GM18519 (cell line): ENCODE results near the gene HSPG2.
"Not testable (repeated sequence)": the region's sequence is repeated elsewhere in the genome, so short reads cannot be mapped to it uniquely, and the experiment has no call there.

Source experiments
- ATAC-seq: cut with Tn5 transposase; IDR thresholded peaks from one replicate; pipeline ENCODE4 v1.9.1; 2021; ENCODE audit warnings: mild to moderate bottlenecking, moderate library complexity; ENCODE audit not compliant: unreplicated experiment, low FRiP score

Gene HSPG2

GRCh38 chr1:21914880-21915640 is 22.1 kb downstream of the HSPG2 start:
- no peak for ATAC-seq

GRCh38 chr1:21914450-21914849 is 22.7 kb downstream of the HSPG2 start:
- ATAC-seq = no peak

GRCh38 chr1:21913763-21914162 is 23.3 kb downstream of the HSPG2 start:
- no peak for ATAC-seq

GRCh38 chr1:21913258-21913657 is 23.9 kb downstream of the HSPG2 start:
- ATAC-seq = no peak

GRCh38 chr1:21912038-21912758 is 24.9 kb downstream of the HSPG2 start:
- no peak for ATAC-seq

- no peak for ATAC-seq
These were observed 25.7 kb downstream of the HSPG2 start for GRCh38 chr1:21911205-21912001.

GRCh38 chr1:21910558-21911204 is 26.4 kb downstream of the HSPG2 start:
- no peak for ATAC-seq

GRCh38 chr1:21909787-21910503 is 27.2 kb downstream of the HSPG2 start:
- no peak for ATAC-seq

- ATAC-seq = no peak
These were observed 27.8 kb downstream of the HSPG2 start for GRCh38 chr1:21909286-21909759.

- ATAC-seq = not testable (repeated sequence)
These were observed 29.2 kb downstream of the HSPG2 start for GRCh38 chr1:21907737-21908534.

GRCh38 chr1:21907079-21907418 is 30.1 kb downstream of the HSPG2 start:
- ATAC-seq = no peak

GRCh38 chr1:21906173-21907078 is 30.7 kb downstream of the HSPG2 start:
- no peak for ATAC-seq

- no peak for ATAC-seq
These were observed 32.2 kb downstream of the HSPG2 start for GRCh38 chr1:21904704-21905520.

- no peak for ATAC-seq
These were observed 32.7 kb downstream of the HSPG2 start for GRCh38 chr1:21904454-21904703.

- ATAC-seq = no peak
These were observed 33.3 kb downstream of the HSPG2 start for GRCh38 chr1:21903638-21904453.

GRCh38 chr1:21902026-21903012 is 34.8 kb downstream of the HSPG2 start:
- ATAC-seq = no peak
